Activated CD4-positive, alpha-beta T cell treated with anti-CD3 and anti-CD28 coated beads, Interleukin-2, amount 50 U/mL, for 4 hours (primary cell): Measurements from ENCODE around the gene IFT81.
"Not testable (repeated sequence)": the region's sequence is repeated elsewhere in the genome, so short reads cannot be mapped to it uniquely, and the experiment has no call there.

Experiments used
- DNase-seq, 2 experiments: peaks; one replicate each; pipeline ENCODE4 v3.0.0-alpha.2; 2020

Gene IFT81

GRCh38 chr12:110211639-110212536 is 87.7 kb downstream of the IFT81 start:
- DNase-seq: not testable (repeated sequence)

- DNase-seq: no peak
These were observed 94.0 kb downstream of the IFT81 start for GRCh38 chr12:110217996-110218674.

- no peak for DNase-seq
These were observed 97.9 kb downstream of the IFT81 start for GRCh38 chr12:110222027-110222426.

GRCh38 chr12:110222433-110222832 is 98.3 kb downstream of the IFT81 start:
- DNase-seq: no peak

GRCh38 chr12:110223777-110224378 is 99.7 kb downstream of the IFT81 start:
- no peak for DNase-seq

- DNase-seq: no peak
These were observed 100.5 kb downstream of the IFT81 start for GRCh38 chr12:110224379-110225304.

- no peak for DNase-seq
These were observed 103.0 kb downstream of the IFT81 start for GRCh38 chr12:110227138-110227537.

GRCh38 chr12:110228348-110228747 is 104.2 kb downstream of the IFT81 start:
- DNase-seq: not testable (repeated sequence)

GRCh38 chr12:110228756-110229155 is 104.6 kb downstream of the IFT81 start:
- no peak for DNase-seq

- DNase-seq: no peak
These were observed 105.3 kb downstream of the IFT81 start for GRCh38 chr12:110229409-110229808.

- DNase-seq: no peak
These were observed 106.5 kb downstream of the IFT81 start for GRCh38 chr12:110230655-110231054.

- no peak for DNase-seq
These were observed 109.2 kb downstream of the IFT81 start for GRCh38 chr12:110233212-110233903.

GRCh38 chr12:110234331-110234751 is 110.2 kb downstream of the IFT81 start:
- DNase-seq: no peak

- DNase-seq: no peak
These were observed 110.6 kb downstream of the IFT81 start for GRCh38 chr12:110234755-110235154.

GRCh38 chr12:110235383-110235782 is 111.2 kb downstream of the IFT81 start:
- DNase-seq: no peak

GRCh38 chr12:110243227-110243626 is 119.1 kb downstream of the IFT81 start:
- no peak for DNase-seq

GRCh38 chr12:110244372-110244771 is 120.2 kb downstream of the IFT81 start:
- DNase-seq: no peak

GRCh38 chr12:110244829-110245228 is 120.7 kb downstream of the IFT81 start:
- DNase-seq: no peak

GRCh38 chr12:110245369-110245772 is 121.2 kb downstream of the IFT81 start:
- peak; percentile 41 to 42 for DNase-seq

- DNase-seq: no peak
These were observed 122.6 kb downstream of the IFT81 start for GRCh38 chr12:110246636-110247339.
